ENCODE data around the gene BIRC7. TPM values are rescaled to one million over a fixed set of nuclear protein-coding genes. Genes with fewer than 3 reads are reported as not detected.

BIRC7 gene
- total and polyA plus RNA-seq, 2 of the 4 experiments (the other 2 are of a cell fraction) = not detected

DNA sequence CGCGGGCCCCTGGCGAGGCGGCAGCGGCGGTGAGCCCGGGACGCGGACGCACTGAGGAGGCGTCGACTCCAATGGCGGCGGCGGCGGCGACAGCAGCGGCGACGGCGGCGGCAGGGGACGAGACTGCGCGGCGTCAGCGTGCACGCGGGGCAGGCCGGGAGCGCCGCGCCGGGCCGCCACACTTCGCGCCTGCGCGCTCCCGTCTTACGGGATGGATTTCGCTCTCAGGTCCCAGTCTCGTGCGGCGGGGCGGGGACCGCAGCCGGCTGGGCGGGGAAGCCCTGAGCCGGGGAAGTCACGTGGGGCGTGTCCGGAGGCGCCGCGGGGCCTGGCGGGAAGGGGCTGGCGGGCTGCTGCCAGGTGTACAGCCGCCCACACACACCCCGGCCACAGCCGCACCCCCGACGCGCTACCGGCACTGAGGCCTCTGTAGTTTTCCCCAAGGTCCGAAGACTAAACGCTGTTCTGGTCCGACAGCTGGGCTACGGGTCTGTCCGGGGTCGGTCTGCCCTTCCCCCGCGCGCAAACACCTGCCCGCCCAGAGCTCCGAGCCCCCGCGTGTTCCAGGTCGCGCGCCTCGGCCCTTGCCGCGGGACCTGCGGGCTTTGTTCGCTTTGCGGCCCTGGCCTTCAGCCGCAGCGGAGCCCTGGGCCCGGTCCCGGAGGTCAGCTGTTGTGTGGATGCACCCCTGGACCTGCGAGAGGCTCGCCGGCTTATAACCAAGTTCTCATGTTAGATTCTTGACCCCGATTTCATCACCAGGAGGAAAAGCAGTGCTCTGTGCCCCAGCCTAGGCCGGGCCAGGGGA is 19.5 kb upstream of the BIRC7 start, which contains the start of gene YTHDF1 (continued):
- TF ChIP-seq CTCF (conservative IDR thresholded peaks at IDR 0.05; ENCODE audit: low read depth, low read length) = no peak

Data from IMR-90 (cell line).